ENCODE measurements around the gene MTF1.

Gene MTF1

GRCh38 chr1:37866491-37866890 lies 7.1 kb upstream of the MTF1 start:
- no peak for DNase-seq

- no peak for DNase-seq
Measured at GRCh38 chr1:37865348-37866120, 6.1 kb upstream of the MTF1 start.

- DNase-seq: no peak
Measured at GRCh38 chr1:37862330-37862729, 2.9 kb upstream of the MTF1 start.

- DNase-seq: no peak
Measured at GRCh38 chr1:37861151-37861550, 1.8 kb upstream of the MTF1 start.

- DNase-seq: no peak
Measured at GRCh38 chr1:37860346-37860666, 914 bp upstream of the MTF1 start.

GRCh38 chr1:37858931-37859506 lies 373 bp downstream of the MTF1 start:
- DNase-seq: peak; percentile 40

- peak; percentile 28 for DNase-seq
Measured at GRCh38 chr1:37854406-37854805, 5.0 kb downstream of the MTF1 start.

- DNase-seq: no peak
Measured at GRCh38 chr1:37853157-37853556, 6.2 kb downstream of the MTF1 start.

GRCh38 chr1:37851782-37852210 lies 7.6 kb downstream of the MTF1 start:
- DNase-seq: peak; percentile 45

- no peak for DNase-seq
Measured at GRCh38 chr1:37851262-37851661, 8.1 kb downstream of the MTF1 start.

GRCh38 chr1:37850352-37850955 lies 8.9 kb downstream of the MTF1 start:
- DNase-seq: peak; percentile 44

GRCh38 chr1:37849480-37849879 lies 9.9 kb downstream of the MTF1 start:
- DNase-seq: no peak

GRCh38 chr1:37846647-37847339 lies 12.6 kb downstream of the MTF1 start:
- no peak for DNase-seq

- peak; percentile 50 for DNase-seq
Measured at GRCh38 chr1:37845786-37846185, 13.6 kb downstream of the MTF1 start.

- DNase-seq: no peak
Measured at GRCh38 chr1:37845049-37845646, 14.2 kb downstream of the MTF1 start.

- DNase-seq: no peak
Measured at GRCh38 chr1:37844536-37844935, 14.9 kb downstream of the MTF1 start.

GRCh38 chr1:37841652-37842051 lies 17.7 kb downstream of the MTF1 start:
- no peak for DNase-seq

- no peak for DNase-seq
Measured at GRCh38 chr1:37840711-37841110, 18.7 kb downstream of the MTF1 start.

- DNase-seq: no peak
Measured at GRCh38 chr1:37839676-37840075, 19.7 kb downstream of the MTF1 start.

- no peak for DNase-seq
Measured at GRCh38 chr1:37836788-37837187, 22.6 kb downstream of the MTF1 start.

- DNase-seq: no peak
Measured at GRCh38 chr1:37831809-37832208, 27.6 kb downstream of the MTF1 start.

- DNase-seq: no peak
Measured at GRCh38 chr1:37831109-37831508, 28.3 kb downstream of the MTF1 start.

GRCh38 chr1:37828410-37829074 lies 30.9 kb downstream of the MTF1 start:
- DNase-seq: no peak

All from hematopoietic multipotent progenitor cell treated with erythropoietin and hydrocortisone succinate and interleukin-3 and kit ligand, for 4 days (in vitro differentiated cells).